LNCAP (cell line): ENCODE measurements around the gene PPP2R3A.

Experiments
- CTCF ChIP-seq: fragments of 450-650 bp; IDR thresholded peaks from 2 replicates; pipeline ENCODE4 v1.5.1; 2017; ENCODE audit warnings: mild to moderate bottlenecking

The PPP2R3A gene

GRCh38 chr3:136068708-136069107 is 103.2 kb downstream of the PPP2R3A start:
- TF ChIP-seq CTCF, result no peak

- TF ChIP-seq CTCF, result no peak
Observed at GRCh38 chr3:136069933-136070332, 104.4 kb downstream of the PPP2R3A start.

- no peak for TF ChIP-seq CTCF
Observed at GRCh38 chr3:136070334-136070733, 104.8 kb downstream of the PPP2R3A start.

- peak; percentile 44 for TF ChIP-seq CTCF
Observed at GRCh38 chr3:136070953-136071949, 105.7 kb downstream of the PPP2R3A start.

- no peak for TF ChIP-seq CTCF
Observed at GRCh38 chr3:136074546-136075170, 109.1 kb downstream of the PPP2R3A start.

GRCh38 chr3:136075218-136075808 is 109.8 kb downstream of the PPP2R3A start:
- peak; percentile 96 for TF ChIP-seq CTCF

- TF ChIP-seq CTCF, result no peak
Observed at GRCh38 chr3:136075811-136076210, 110.3 kb downstream of the PPP2R3A start.
